Testis (tissue), 2 donors: ENCODE measurements around the gene RPTOR.

Source experiments
- POLR2A ChIP-seq: fragments of 450-650 bp; IDR thresholded peaks from one replicate; pipeline ENCODE4 v1.6.1; 2017; ENCODE audit warnings: antibody characterized with exemption, mild to moderate bottlenecking, moderate library complexity
- TF ChIP-seq, protein P1 (sequence below), 3 experiments: fragments of 450-650 bp in 2 of 3; fragments of 200-600 bp in 1 of 3; sonication (generic) in 1 of 3; IDR thresholded peaks; one replicate each; pipeline ENCODE4 v1.5.1; 2016 to 2019; ENCODE audit warnings: antibody characterized with exemption in 3 of 3, mild to moderate bottlenecking in 2 of 3, moderate library complexity in 1 of 3

DNA sequence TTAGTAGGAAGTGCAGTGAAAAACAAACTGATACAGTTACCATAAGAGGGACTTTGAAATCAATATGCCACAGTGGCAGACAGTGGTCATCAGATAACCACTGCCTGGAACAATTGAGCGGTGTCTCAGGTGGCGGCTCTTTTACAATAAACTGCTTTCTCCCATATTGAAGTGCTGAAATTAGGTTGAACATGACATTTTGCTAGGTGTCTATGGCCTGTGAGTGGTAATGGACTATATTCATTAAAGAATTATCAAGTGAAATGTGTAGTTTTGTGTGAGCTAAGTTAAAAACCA, 214.7 kb downstream of the RPTOR start:
- TF ChIP-seq, protein P1, sequence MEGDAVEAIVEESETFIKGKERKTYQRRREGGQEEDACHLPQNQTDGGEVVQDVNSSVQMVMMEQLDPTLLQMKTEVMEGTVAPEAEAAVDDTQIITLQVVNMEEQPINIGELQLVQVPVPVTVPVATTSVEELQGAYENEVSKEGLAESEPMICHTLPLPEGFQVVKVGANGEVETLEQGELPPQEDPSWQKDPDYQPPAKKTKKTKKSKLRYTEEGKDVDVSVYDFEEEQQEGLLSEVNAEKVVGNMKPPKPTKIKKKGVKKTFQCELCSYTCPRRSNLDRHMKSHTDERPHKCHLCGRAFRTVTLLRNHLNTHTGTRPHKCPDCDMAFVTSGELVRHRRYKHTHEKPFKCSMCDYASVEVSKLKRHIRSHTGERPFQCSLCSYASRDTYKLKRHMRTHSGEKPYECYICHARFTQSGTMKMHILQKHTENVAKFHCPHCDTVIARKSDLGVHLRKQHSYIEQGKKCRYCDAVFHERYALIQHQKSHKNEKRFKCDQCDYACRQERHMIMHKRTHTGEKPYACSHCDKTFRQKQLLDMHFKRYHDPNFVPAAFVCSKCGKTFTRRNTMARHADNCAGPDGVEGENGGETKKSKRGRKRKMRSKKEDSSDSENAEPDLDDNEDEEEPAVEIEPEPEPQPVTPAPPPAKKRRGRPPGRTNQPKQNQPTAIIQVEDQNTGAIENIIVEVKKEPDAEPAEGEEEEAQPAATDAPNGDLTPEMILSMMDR (IDR thresholded peaks at IDR 0.05) = no peak
- no peak for TF ChIP-seq POLR2A
